Adipocyte (in vitro differentiated cells): Measurements from ENCODE around the gene COTL1.

Experiments used
- DNase-seq: peaks from one replicate; pipeline ENCODE4 v3.0.0-alpha.2; 2015; ENCODE audit warnings: low read depth
- H3K27me3 ChIP-seq: replicated peaks from 2 replicates; pipeline ENCODE4 v1.7.0; 2013; ENCODE audit warnings: mild to moderate bottlenecking, low read length, moderate library complexity; ENCODE audit not compliant: control insufficient read depth, insufficient read depth
- H3K36me3 ChIP-seq: 2 replicates; pipeline ENCODE4 v1.7.0; 2013; ENCODE audit warnings: low read length, mild to moderate bottlenecking, moderate library complexity; ENCODE audit not compliant: control insufficient read depth, insufficient read depth, severe bottlenecking
- H3K4me1 ChIP-seq: 2 replicates; pipeline ENCODE4 v1.7.0; 2013; ENCODE audit warnings: mild to moderate bottlenecking, low read length, moderate library complexity; ENCODE audit not compliant: control insufficient read depth, insufficient read depth
- H3K4me3 ChIP-seq: 2 replicates; pipeline ENCODE4 v1.7.0; 2013; ENCODE audit warnings: mild to moderate bottlenecking, low read length, moderate library complexity
- H3K9ac ChIP-seq: 2 replicates; pipeline ENCODE4 v1.7.0; 2013; ENCODE audit warnings: mild to moderate bottlenecking, low read length, moderate library complexity
- H3K9me3 ChIP-seq: 2 replicates; pipeline ENCODE4 v1.7.0; 2013; ENCODE audit warnings: mild to moderate bottlenecking, low read length, moderate library complexity; ENCODE audit not compliant: control insufficient read depth

COTL1 gene

DNA sequence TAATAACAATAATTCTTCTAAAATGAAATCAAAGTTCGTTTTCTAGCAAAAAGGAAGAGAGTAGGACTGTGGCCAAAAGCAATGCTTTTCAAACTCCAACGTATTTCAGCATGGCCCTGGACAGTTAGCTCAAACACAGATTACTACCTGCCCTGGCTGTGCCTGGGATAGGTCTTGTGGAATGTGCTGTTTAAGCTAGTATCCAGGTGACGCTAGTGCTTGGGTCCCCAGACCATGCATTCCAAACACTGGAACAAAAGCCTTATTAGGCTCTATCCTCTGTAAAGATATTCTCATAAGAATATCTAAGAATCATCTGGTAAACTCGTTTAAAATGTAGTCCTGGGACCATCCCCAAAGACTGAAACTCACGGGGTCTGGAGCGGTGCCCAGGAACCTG lies 60.8 kb downstream of the COTL1 start:
- DNase-seq = no peak
- Histone ChIP-seq H3K36me3 (no peaks in the 10 kb centered on the region), H3K27me3 (peaks cover 4% of the 10 kb centered on the region), H3K4me1 (no peaks in the 10 kb centered on the region), H3K9ac (no peak overlapping the region), H3K4me3 (no peak overlapping the region), H3K9me3 (no peaks in the 10 kb centered on the region)

DNA sequence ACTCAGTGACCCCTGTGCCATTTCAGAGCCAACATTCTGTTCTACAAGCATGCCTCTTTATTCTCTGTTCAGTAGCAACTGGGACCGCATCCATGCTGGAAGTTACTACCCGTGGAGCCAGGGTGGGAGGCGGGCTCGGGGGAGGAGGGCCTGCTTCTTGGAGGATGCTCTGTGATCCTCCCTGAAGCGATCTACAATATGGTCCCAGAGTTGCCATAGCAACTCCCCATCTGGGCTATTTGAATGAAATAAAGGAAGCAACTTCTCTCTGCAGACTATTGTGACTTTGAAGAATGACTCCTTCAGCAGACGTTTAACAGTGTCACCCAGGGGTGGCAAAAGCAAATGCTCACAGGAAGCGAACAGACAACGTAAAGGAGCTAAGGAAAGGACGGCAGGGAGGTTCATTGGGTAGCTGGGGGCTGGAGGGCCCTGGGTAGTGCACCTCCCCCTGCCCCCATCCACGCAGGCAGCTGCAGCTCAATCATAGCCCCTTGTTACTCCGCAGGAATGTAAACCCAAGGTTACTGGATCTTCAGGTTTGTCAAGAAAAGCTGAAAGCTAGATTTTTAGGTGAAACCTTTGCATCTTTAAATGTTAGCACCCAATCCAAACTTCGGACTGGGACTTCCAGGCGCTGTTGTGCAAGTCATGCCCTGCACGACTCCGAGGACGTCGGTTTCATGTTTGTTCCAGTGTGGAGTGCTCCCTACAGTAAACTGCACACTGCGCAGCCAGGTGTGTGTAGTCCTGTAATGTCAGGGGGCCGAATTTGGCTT lies 62.3 kb downstream of the COTL1 start:
- H3K9me3 ChIP-seq = no peaks in the 10 kb centered on the region
- H3K27me3 ChIP-seq = peaks cover 4% of the 10 kb centered on the region
- H3K4me1 ChIP-seq = no peaks in the 10 kb centered on the region
- no peak for DNase-seq
- H3K9ac ChIP-seq = no peak overlapping the region
- no peak overlapping the region for H3K4me3 ChIP-seq
- no peaks in the 10 kb centered on the region for H3K36me3 ChIP-seq

DNA sequence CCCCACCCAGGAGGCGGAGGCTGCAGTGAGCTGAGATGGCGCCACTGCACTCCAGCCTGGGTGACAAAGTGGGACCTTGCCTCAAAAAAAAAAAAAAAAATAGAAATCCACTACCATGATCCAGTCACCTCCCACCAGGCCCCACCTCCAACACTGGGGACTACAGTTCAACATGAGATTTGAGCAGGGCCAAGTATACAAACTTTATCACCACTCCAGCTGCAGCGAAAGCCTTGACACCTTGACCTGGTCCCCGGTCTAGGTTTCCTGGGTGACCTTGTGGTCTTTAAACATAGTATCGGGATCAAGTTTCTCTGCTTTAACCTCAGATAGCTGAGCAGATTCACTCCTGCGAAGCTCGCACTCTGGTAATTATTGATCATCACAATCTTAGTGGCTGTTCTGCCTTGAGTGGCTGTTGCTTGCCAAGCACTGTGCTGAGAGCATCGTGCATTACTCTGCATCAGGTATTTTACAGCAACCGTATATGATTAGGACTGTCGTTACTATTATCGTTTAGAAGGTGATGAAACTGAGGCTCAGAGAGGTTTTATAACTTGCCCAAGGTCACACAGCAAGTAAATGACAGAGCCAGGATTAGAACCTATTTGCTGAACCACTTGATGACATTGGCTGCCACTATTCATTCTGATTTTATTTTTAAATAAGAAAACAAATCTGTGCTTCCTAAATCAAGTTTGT lies 63.1 kb downstream of the COTL1 start:
- Histone ChIP-seq H3K4me3 (no peak overlapping the region), H3K36me3 (no peaks in the 10 kb centered on the region), H3K27me3 (peaks cover 4% of the 10 kb centered on the region), H3K9ac (no peak overlapping the region), H3K9me3 (no peaks in the 10 kb centered on the region), H3K4me1 (no peaks in the 10 kb centered on the region)
- DNase-seq = no peak

DNA sequence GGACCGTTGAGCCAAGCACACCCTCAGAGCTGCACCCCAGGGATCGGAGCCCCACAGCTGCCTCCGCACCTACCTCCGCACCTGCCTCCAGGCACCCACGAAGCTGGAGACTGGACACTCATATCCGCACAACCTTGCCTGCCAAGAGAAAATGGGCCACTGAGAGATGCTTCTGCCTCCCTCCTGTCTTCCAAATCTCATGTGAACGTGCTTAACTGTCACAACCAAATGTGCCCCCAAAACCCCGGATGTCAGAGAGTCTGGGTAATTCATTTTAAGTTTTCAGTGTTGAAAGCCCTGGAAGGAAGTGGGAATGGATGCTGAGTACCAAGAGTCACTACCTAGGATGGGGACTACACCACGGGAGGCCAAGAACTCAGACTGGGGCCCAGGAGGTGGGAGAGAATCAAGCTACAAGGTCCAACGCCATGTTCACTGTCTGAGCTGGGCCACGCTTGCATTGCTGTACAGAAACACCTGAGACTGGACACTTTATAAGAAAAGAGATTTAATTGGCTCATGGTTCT lies 63.9 kb downstream of the COTL1 start:
- Histone ChIP-seq H3K9me3 (no peaks in the 10 kb centered on the region), H3K27me3 (peaks cover 4% of the 10 kb centered on the region), H3K9ac (no peak overlapping the region), H3K4me1 (no peaks in the 10 kb centered on the region), H3K4me3 (no peak overlapping the region), H3K36me3 (no peaks in the 10 kb centered on the region)
- DNase-seq = no peak

DNA sequence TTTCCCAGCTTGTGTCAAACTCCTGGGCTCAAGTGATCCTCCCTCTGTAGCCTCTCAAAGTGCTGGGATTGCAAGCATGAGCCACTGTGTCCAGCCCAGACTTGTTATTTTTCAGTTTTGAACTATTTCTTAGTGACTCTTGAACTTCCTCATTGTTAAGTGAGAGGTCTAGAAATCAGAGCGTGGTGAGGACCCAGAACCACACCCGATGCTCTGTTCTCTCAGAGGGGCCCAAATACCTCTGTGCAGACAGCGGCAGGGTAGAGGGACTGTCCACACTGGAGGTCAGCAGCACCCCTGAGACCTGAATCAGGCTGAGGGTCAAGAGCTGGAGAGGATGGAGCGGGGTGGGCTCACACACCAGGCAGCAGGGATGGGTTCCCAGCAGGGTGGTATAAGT lies 65.7 kb downstream of the COTL1 start:
- peaks cover 4% of the 10 kb centered on the region for H3K27me3 ChIP-seq
- H3K36me3 ChIP-seq = no peaks in the 10 kb centered on the region
- H3K4me1 ChIP-seq = no peaks in the 10 kb centered on the region
- DNase-seq = no peak
- H3K4me3 ChIP-seq = no peak overlapping the region
- no peak overlapping the region for H3K9ac ChIP-seq
- no peaks in the 10 kb centered on the region for H3K9me3 ChIP-seq

DNA sequence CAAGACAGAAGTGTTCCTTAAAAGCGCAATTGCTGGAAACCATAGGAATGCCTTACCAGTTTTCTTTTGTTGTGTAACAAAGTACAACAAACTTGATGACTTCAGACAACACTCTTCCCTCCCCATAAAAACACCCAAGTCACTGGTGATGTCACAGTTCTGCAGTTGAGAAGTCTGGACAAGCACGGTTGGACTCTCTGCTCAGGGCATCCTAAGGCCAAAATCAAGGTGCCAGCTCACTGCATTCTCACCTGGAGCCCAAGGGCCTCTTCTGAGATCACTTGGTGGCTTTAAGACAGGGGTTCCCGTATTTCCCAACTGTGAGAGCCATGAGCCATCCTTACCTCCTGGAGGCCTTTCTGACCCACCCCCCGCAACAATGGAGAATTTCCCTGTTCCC lies 67.8 kb downstream of the COTL1 start:
- peaks cover 4% of the 10 kb centered on the region for H3K27me3 ChIP-seq
- H3K4me1 ChIP-seq = no peaks in the 10 kb centered on the region
- no peaks in the 10 kb centered on the region for H3K36me3 ChIP-seq
- H3K9ac ChIP-seq = no peak overlapping the region
- no peaks in the 10 kb centered on the region for H3K9me3 ChIP-seq
- DNase-seq = no peak
- no peak overlapping the region for H3K4me3 ChIP-seq

DNA sequence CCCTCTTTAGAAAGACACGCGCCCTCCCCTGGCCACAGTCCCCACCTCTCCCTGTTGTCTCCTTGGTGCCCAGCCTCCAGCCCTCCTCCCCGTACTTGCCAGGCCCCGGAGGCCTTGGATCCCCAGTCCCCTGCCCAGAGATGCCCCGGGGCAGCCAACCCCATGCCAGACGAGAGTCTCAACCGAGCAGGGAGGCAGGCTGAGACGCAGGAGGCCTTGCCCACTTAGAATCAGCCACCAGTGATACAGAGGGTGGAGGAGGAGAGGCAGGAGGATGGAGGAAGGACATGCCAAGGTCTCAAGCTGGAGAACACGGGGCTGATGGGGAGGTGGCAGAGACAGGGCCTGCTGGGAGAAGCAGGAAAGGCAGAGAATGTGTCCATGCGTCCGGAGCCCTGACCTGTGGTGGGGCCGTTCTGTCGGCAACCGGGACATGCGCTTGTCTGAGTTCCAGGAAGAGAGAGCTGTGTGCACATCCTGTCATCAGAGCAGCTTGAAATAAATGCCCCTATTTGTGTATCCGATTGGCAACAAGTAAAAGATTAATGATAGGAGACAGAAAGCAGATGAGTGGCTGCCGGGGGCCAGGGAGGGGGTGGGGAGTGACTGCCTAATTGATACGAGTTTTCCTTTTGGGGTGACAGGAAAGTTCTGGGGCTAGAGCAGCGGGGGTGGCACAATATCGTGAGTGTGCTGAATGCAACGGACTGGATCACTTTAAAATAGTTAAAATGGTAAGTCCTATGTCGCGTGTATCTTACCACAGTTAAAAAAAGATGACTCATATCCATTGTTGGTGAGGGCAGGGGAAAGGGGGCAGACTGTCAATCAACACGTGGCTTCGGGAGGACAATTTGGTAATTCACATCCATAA lies 68.7 kb downstream of the COTL1 start:
- no peak for DNase-seq
- Histone ChIP-seq H3K4me1 (no peaks in the 10 kb centered on the region), H3K9me3 (no peaks in the 10 kb centered on the region)

DNA sequence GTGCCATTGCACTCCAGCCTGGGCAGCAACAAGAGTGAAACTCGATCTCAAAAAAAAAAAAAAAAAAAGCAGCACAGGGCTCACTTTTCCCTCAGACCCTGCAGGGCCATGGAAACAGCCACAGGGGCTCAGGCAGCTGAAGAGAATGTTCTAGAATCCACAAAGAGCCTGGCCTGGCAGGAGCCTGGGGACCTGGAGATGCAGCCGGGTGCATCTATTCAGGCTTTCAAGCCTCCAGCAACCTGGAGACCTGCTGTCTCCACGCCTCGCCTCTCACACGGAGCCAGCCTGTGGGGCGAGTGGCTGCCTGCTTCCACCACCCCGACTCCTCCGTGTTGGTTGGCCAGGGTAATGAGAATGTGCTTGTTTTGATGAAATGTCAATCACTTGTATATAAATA lies 69.4 kb downstream of the COTL1 start:
- no peak for DNase-seq
- Histone ChIP-seq H3K4me1 (no peaks in the 10 kb centered on the region), H3K9ac (no peak overlapping the region), H3K9me3 (no peaks in the 10 kb centered on the region), H3K36me3 (no peaks in the 10 kb centered on the region), H3K27me3 (peaks cover 4% of the 10 kb centered on the region), H3K4me3 (no peak overlapping the region)

More for the DNA sequence above, 68.7 kb downstream of the COTL1 start:
- H3K4me3 ChIP-seq = no peak overlapping the region
- H3K36me3 ChIP-seq = no peaks in the 10 kb centered on the region
- H3K27me3 ChIP-seq = peaks cover 4% of the 10 kb centered on the region
- no peak overlapping the region for H3K9ac ChIP-seq

DNA sequence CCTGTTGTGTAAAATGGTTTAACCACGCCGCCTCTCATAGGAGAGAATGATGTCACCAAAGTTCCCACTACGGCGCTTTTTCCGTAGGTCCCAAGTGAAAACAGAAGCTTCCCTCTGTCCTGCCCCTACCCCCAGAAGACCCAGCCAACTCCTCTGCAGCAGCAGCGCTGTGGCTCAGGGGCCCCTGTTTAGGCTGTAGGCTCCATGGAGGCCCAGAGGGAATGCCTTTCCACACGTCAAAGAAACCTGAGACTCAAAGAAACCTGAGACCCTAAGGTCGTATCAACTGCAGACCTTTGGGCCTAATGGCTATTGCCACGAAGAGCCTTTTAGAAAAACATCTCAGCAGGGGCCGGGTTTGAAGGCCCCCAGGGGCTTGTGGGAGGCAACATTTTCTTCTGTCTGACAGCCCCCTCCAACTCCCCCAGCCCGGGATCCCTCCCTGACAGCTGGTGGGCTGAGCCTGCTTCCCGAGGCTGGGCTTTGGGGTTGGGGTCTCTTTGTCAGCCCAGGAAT lies 70.3 kb downstream of the COTL1 start:
- H3K27me3 ChIP-seq = no peaks in the 10 kb centered on the region
- no peaks in the 10 kb centered on the region for H3K36me3 ChIP-seq
- DNase-seq = no peak
- H3K9ac ChIP-seq = no peak overlapping the region
- no peak overlapping the region for H3K4me3 ChIP-seq
- H3K9me3 ChIP-seq = no peaks in the 10 kb centered on the region
- H3K4me1 ChIP-seq = no peaks in the 10 kb centered on the region

DNA sequence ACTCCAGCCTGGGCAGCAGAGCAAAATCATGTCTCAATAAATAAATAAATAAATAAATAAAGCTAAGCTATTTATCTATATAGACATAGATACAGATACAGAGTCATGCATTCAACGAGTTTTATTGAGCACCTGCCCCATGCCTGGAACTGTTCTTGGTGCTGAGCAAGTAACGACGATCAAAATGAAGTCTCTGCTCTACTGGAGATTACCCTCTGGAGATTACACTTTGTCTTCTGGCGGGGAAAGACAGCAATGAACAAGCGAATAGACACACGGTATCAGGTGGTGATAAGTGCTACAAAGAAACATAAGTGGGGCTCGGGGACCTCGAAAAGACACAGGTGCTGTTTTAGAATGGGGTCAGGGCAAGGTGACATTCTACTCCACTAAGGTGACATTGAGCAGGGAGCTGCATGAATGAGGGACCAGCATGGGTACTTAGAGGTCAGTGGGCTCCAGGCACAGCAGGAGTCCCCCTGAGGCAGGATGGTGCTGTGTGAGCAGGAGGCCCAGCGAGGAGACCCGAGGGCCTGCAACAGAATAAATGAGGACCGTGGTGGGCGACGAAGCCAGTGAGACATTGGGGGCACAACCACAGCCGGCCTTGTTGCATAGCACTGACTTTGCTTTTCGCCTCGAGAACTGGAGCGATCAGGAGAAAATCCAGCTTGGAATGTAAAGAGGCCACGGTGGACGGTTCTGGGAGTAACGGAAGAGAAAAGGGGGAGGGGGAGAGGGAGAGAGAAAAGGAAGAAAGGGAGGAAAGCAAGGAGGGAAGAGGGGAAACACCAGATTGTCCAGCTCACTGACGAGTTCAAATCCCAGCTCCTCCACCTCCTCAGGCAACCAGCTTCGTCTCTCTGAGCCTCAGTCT lies 71.0 kb downstream of the COTL1 start:
- H3K4me1 ChIP-seq = no peaks in the 10 kb centered on the region
- no peaks in the 10 kb centered on the region for H3K27me3 ChIP-seq
- no peak for DNase-seq
- no peaks in the 10 kb centered on the region for H3K9me3 ChIP-seq
- no peak overlapping the region for H3K9ac ChIP-seq
- no peaks in the 10 kb centered on the region for H3K36me3 ChIP-seq
- no peak overlapping the region for H3K4me3 ChIP-seq
